Measurements from ENCODE around the gene ATP5IF1. TPM values are rescaled to one million over a fixed set of nuclear protein-coding genes. Genes with fewer than 3 reads are reported as not detected.

ATP5IF1 gene
- total RNA-seq, 1 donor from 2014 or later = 423 TPM

DNA sequence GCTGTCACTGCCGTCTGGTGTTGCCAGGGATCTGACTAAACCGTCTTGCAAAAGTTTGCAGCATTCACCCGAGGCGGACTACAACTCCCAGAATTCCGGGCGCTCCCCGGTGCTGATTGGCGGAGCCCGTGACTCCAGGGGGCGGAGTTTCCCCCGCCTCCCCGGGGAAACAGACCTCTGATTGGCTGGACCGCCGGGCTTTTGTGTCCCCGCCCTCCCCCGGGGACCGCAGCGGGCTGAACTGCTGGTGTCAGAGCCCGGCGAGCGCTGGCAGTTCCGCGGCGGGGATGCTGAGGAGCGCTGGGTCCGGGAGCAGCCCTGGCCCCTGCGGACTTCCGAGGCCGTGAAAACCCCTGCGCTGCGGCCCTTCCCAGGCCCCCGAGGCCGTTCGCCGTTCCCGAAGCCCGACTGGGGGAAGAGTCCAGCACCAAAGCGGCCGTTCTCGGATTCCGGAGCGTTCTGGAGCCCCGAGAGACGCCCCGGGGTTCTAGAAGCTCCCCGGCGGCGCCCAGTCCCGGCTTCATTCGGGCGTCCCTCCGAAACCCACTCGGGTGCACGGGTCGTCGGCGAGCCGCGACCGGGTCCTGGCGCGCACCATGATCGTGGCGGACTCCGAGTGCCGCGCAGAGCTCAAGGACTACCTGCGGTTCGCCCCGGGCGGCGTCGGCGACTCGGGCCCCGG lies 23.5 kb downstream of the ATP5IF1 start, which contains the start of gene SESN2:
Gene SESN2 (plus strand): TSS at position 267 of the 682 bp plus-strand sequence. CDS start 330 bp downstream, at position 597.
- peak; percentile 100 for DNase-seq (ENCODE audit: low spot score)
- intact Hi-C loops (cut with DNase I) = no loop called here

- DNase-seq (ENCODE audit: low spot score) = peak; percentile 80
- intact Hi-C loops (cut with DNase I) = loop anchor here (5.0 kb wide), 1 partner anchor 67 kb away; the partner anchor contains the start of gene MED18
These were observed 24.2 kb downstream of the ATP5IF1 start for GRCh38 chr1:28259934-28260802.

DNA sequence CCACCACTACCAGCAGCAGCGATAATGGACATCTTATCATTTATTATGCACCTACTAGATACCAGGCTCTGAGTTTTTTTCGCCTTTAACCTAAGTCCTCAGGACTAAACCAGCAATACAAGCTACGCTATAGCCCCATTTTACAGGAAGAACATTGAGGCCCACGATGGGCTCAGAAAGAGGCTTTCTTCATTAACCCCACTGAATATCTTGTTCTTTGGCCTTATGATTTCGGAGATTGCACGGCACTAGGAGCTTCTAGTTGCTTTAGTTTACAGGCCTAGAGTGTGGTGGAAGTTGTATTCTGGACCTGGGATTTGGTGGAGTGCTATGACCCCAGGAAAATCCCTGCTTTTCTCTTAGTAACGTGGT lies 24.9 kb downstream of the ATP5IF1 start:
- intact Hi-C loops (cut with DNase I) = loop anchor here (5.0 kb wide), 1 partner anchor 67 kb away; the partner anchor contains the start of gene MED18
- no peak for DNase-seq (ENCODE audit: low spot score)

DNA sequence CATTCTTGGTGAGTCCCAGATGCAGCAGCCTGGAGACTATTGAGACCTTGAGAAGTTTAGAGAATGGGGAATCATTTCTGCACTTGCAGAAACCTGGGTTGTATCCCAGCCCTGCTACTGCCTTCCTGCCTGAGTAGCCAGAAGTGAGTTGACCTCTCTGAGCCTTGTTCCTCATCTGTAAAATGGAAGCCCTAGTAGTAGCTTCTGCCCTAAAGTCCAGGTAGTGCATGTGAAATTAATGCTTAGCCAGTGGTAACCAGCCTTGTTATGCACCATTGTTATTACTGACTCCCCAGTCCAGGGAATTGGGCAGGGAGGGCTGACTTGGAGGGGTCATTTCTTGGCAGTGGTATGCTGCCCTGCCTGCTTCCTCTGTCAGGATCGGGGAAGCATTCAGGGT lies 29.0 kb downstream of the ATP5IF1 start:
- DNase-seq (ENCODE audit: low spot score) = no peak
- intact Hi-C loops (cut with DNase I) = loop anchor here (5.0 kb wide), 1 partner anchor 62 kb away; the partner anchor contains the start of gene MED18

DNA sequence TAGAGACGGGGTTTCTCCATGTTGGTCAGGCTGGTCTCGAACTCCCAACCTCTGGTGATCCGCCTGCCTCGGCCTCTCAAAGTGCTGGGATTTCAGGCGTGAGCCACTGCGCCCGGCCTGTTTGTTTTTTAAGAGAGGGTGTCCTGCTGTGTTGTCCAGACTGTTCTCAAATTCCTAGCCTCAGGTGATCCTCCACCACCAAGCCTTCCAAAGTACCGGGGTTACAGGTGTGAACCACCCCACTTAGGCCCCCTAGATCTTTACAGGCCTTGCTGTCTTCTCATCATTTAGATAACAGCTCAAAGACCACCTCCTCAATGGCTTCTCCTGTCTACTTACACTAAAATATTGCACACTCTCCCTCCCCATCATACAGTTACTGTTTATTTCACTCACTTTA lies 29.7 kb downstream of the ATP5IF1 start:
- intact Hi-C loops (cut with DNase I) = no loop called here

DNA sequence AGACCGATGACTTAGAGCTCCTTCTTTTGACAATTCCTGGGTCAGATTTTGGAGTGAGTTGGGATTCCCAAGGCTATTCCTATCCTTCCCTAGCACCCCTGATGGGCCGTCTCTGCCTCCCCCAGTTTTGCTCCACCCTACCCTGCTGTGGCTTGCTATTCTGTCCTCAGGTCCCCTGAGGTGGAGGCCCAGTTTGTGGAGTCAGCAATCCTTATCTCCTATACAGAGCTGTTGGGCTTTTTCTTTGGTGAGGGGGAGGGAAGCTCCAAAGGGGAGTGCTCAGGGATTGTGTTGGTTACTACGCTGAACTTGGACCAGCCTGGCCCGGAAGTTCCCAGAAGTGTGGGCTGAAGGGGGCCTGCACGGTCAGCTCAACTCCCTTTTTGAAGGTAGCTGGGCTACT lies 31.0 kb downstream of the ATP5IF1 start:
- no peak for DNase-seq (ENCODE audit: low spot score)
- intact Hi-C loops (cut with DNase I) = no loop called here

More for the DNA sequence above, 29.7 kb downstream of the ATP5IF1 start:
- no peak for DNase-seq (ENCODE audit: low spot score)

DNA sequence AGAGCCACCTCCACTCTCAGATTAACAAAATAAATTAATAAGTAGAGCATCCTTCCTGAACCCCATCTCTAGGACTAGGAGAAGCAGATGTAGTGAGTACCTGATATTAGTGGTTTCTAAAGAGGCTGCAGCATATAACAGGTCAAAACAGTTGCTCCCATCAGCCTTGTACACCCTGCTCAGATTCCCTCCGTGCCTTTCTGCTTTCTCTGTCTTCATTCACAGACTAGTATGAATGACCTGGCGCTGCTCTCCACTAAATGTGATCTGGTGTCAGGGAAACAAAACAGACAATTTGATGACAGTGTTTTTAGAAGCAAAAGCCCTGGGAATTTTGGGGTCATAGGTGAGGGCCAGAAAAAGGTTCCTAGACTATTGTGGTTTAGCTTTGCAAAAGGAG lies 31.7 kb downstream of the ATP5IF1 start:
- no peak for DNase-seq (ENCODE audit: low spot score)

DNA sequence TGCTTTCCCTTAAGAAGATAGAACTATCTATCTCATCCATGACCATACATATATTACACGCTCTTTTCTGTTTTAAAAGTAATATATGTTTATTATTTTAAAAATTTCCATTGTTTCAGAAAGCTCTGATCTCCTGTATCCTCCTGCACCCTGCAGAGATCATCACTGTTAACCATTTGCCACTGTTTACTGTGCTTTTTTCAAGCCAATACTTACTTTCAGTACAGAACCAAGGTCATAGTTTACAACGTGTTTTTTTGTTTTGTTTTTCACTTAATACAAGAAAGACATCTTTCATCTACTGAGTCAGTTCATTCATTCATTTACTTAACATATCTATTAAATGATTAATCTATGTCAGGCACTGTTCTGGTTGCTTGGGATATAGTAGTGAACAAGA lies 33.6 kb downstream of the ATP5IF1 start:
- no peak for DNase-seq (ENCODE audit: low spot score)
- intact Hi-C loops (cut with DNase I) = no loop called here

More for the DNA sequence above, 31.7 kb downstream of the ATP5IF1 start:
- intact Hi-C loops (cut with DNase I) = no loop called here

- no peak for DNase-seq (ENCODE audit: low spot score)
- intact Hi-C loops (cut with DNase I) = no loop called here
These were observed 36.4 kb downstream of the ATP5IF1 start for GRCh38 chr1:28272215-28272852.

DNA sequence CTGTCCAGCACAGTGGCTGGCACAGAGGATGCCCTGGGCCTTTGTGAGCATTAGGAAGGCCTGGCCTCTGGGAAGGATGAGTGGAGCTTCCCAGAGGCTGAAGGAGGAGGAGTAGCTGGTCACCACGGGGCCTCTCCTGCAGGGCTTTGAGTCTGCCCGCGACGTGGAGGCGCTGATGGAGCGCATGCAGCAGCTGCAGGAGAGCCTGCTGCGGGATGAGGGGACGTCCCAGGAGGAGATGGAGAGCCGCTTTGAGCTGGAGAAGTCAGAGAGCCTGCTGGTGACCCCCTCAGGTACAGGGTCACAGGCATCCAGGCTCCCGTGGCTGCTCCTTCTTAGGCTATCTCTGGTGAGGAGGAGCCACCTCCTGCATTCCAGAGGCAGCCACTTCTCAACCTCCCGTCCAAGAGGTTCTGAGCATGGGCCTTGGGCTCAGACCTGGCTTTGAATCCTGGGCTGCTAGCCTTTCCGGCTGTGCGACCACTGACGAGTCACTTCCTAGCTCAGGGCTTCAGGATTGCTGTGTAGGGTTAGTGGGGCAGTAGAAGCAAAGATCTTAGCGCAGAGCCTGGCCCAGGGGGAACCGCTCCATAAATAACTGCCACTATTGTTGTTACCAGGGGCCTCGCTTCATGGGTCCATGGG lies 37.4 kb downstream of the ATP5IF1 start:
- intact Hi-C loops (cut with DNase I) = no loop called here
- DNase-seq (ENCODE audit: low spot score) = no peak

GRCh38 chr1:28278763-28279162 lies 42.8 kb downstream of the ATP5IF1 start:
- DNase-seq (ENCODE audit: low spot score) = no peak
- intact Hi-C loops (cut with DNase I) = no loop called here

DNA sequence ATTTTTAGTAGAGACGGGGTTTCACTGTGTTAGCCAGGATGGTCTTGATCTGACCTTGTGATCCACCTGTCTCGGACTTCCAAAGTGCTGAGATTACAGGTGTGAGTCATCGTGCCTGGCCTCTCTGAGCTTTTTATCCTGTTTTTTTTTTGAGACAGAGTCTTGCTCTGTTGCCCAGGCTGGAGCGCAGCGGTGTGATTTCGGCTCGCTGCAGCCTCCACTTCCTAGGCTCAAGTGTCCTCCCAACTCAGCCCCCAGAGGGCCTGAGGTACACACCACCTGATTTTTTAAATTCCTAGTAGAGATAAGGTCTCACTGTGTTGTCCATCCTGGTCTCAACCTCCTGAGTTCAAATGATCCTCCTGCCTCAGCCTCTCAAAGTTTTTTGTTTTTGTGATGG lies 43.8 kb downstream of the ATP5IF1 start:
- DNase-seq (ENCODE audit: low spot score) = no peak
- intact Hi-C loops (cut with DNase I) = no loop called here

DNA sequence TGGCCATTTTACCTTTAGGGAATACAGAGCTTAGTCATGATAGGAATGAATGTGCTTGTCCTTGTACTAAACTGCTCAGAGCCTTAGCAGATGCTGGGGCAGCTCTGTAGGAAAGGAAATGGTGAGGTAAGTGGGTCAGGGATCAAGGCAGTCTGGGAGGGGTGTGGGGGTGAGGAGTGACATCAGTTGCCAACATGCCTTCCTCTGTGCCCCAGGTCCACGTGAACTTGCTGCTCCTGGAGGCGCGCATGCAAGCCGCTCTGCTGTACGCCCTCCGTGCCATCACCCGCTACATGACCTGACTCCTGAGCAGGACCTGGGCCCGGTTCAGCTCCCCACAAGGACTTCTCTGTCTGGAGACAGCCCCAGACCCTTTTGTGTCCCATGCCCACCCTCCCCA lies 44.6 kb downstream of the ATP5IF1 start:
- DNase-seq (ENCODE audit: low spot score) = no peak
- intact Hi-C loops (cut with DNase I) = no loop called here

DNA sequence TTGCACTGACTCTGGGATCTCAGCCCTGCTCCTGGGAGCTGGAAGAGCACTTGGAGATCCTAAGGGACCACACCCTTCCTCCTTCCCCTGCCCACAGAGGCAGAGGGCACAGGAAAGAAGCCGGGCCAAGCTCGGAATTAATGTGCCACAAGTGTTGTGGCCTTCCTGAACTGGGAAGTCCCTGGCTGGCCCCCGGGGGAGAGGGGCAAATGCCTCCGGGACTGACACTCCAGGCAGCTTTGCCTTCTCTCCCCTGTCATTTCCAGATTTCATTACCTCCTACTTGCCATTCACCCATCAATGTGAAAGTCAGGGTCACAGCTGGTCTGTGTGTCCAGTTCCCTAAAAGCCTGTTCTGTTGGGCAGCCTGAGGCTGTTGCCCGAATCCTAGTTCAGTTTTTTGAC lies 45.1 kb downstream of the ATP5IF1 start:
- DNase-seq (ENCODE audit: low spot score) = no peak
- intact Hi-C loops (cut with DNase I) = no loop called here

GRCh38 chr1:28281608-28282425 lies 45.9 kb downstream of the ATP5IF1 start:
- intact Hi-C loops (cut with DNase I) = no loop called here
- DNase-seq (ENCODE audit: low spot score) = no peak

DNA sequence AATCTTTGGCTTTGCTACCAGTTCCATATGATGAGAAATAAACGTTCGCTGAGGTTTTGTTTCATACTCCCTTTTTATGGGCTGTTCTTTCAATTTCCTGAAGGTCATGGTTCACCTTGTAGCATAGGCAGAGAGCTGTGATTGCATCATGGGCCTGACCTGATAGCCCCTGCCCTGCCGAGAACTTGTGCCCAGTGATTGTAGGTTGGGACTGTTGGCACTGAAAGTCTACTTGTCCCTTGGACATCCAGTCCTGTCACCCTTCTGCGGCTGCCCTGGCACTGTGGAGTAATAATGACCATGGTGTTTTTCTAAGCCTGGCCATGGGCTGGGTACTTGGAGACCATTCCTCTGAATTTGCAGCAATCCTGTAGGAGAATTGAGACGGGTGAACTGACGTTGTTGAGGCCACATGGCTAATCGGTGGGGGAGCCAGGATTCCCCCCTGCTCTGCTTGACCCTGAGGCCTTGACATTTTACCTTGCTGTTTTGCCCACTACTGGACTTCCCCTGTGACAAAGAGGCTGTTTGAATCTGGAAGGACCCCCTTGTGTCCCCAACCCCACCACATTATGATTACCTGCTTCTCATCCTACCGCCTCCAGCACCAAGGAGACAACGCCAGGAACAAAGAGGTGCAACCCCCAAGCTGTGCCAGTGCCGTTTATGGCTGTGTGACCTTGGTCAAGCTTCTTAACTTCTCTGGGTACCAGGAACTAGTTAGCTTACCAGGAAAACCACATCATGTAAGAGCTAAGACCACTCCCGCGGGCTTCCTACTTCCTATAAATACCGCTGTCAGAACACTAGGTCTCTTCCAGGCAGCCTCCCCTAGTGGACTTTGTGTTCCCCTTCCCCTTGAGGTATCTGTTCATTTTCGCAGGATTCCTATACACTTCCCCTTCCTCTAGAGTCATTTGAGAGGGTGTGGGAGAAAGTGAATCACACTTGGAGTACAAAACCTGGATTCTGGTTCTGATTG lies 46.8 kb downstream of the ATP5IF1 start:
- DNase-seq (ENCODE audit: low spot score) = no peak

GRCh38 chr1:28286111-28286510 lies 50.2 kb downstream of the ATP5IF1 start:
- DNase-seq (ENCODE audit: low spot score) = no peak
- intact Hi-C loops (cut with DNase I) = no loop called here

More for the DNA sequence above, 46.8 kb downstream of the ATP5IF1 start:
- intact Hi-C loops (cut with DNase I) = no loop called here
